GM18508 (cell line): ENCODE measurements around the gene UXS1.

Source experiments
- ATAC-seq: cut with Tn5 transposase; IDR thresholded peaks from one replicate; pipeline ENCODE4 v1.9.1; 2021; ENCODE audit warnings: moderate number of reproducible peaks; ENCODE audit not compliant: insufficient read depth, unreplicated experiment

UXS1 gene

GRCh38 chr2:106189764-106190468, 4.2 kb downstream of the UXS1 start:
- no peak for ATAC-seq

DNA sequence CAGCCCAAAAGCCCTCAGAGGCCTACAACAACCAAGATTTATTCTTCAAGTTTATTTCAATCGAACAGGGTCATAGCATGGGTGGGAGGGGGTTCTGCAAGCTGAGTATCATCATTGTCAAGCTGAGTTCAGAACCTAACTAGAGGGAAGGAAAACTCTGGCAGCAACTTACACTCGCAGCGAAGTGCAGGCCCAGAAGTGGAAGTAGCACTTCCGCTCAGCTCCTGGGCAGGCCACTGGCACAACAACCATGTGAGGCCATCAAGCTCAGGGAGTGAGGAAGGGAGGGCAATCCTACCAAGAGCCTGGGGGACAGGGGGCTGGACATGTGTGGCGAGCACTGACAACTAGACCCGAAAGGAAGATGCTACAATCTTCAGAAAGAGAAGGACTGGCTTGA, 4.8 kb downstream of the UXS1 start:
- no peak for ATAC-seq

DNA sequence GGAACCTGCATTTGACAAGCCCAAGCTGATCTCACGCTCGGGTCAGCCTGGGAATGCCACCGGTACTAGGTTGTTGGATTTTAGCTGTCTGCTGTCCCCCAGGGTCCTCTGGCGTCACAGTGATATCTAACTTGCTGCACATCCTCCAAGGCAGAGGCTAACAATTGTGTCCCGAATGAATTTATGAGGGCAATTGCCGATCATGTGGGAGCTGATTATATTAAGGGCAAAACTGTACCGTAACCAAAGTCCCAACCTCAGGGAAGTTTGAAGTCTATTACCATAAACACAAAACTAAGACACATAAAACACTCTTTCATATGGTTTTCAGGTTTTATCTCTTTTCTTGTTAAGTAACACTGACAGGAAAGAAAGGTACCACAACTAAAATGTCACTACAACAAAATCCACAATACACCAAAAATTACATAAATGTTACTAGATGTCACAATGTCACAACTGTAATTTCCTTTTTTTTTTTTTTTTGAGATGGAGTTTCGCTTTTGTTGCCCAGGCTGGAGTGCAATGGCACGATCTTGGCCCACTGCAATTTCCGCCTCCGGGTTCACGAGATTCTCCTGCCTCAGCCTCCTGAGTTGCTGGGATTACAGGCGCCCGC, 6.7 kb downstream of the UXS1 start:
- no peak for ATAC-seq

- no peak for ATAC-seq
Measured at GRCh38 chr2:106185475-106186184, 8.5 kb downstream of the UXS1 start.

- no peak for ATAC-seq
Measured at GRCh38 chr2:106184857-106185256, 9.2 kb downstream of the UXS1 start.

DNA sequence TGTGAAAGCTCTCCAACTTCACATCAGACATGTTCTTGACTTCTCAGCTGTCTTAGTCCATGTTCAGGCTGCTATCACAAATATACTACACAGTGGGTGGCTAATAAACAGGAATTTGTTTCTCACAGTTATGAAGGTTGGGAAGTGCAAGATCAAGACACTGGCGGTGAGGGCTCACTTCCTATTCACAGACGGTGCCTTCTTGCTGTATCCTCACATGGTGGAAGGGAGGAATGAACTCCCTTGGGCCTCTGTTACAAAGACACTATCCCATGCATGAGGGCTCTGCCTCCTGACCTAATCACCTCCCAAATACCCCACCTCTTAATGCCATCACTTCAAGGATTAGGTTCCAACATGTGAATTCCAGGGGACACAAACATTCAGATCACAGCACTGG, 9.7 kb downstream of the UXS1 start:
- ATAC-seq, result no peak

GRCh38 chr2:106183101-106183696, 10.9 kb downstream of the UXS1 start:
- ATAC-seq, result no peak

- ATAC-seq, result no peak
Measured at GRCh38 chr2:106181064-106181463, 13.0 kb downstream of the UXS1 start.

DNA sequence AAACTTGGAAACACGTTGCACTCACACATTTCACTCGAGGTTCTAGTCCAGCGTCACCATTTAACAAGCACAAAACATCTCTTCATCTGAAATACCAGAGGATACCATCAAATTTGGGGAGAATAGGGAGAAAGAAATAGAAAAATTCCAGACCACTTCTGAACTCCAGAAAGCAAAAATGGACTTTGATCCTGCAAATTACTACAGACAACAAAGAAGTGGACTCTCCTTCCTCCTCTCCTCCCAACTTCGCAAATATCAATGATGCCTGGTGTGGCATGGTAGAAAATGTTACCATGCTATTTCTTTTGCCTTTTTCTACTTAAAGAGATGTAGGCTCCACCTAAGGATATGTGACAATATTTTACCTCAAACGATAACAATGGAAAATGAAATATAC, 13.5 kb downstream of the UXS1 start:
- no peak for ATAC-seq

DNA sequence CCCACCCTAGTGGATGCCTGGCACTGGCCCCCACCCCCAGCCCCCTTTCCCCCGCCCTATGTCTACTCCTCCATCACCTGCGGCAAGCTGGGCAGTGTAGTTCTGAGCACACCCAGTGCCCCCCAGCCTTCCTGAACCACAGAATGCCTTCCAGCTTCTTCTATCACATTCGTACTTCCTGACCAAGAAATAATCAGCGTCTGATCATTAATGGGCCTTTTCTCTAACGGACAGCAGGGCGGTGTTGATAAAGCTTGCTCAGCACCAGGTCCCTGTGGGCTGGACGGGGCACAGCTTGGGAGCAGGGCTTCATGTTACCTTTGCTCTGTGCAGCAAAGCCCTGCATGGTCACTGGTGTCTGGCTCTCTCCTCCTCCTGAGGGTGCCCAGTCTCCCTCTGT, 15.4 kb downstream of the UXS1 start:
- ATAC-seq, result no peak

GRCh38 chr2:106177581-106177980, 16.5 kb downstream of the UXS1 start:
- ATAC-seq, result no peak

GRCh38 chr2:106176446-106177099, 17.5 kb downstream of the UXS1 start:
- ATAC-seq, result no peak

- no peak for ATAC-seq
Measured at GRCh38 chr2:106175086-106175850, 18.8 kb downstream of the UXS1 start.

- ATAC-seq, result no peak
Measured at GRCh38 chr2:106174056-106174455, 20.0 kb downstream of the UXS1 start.

- no peak for ATAC-seq
Measured at GRCh38 chr2:106172649-106173048, 21.5 kb downstream of the UXS1 start.

- no peak for ATAC-seq
Measured at GRCh38 chr2:106168657-106169056, 25.4 kb downstream of the UXS1 start.

- ATAC-seq, result no peak
Measured at GRCh38 chr2:106167067-106167466, 27.0 kb downstream of the UXS1 start.

GRCh38 chr2:106165561-106165960, 28.5 kb downstream of the UXS1 start:
- ATAC-seq, result no peak

DNA sequence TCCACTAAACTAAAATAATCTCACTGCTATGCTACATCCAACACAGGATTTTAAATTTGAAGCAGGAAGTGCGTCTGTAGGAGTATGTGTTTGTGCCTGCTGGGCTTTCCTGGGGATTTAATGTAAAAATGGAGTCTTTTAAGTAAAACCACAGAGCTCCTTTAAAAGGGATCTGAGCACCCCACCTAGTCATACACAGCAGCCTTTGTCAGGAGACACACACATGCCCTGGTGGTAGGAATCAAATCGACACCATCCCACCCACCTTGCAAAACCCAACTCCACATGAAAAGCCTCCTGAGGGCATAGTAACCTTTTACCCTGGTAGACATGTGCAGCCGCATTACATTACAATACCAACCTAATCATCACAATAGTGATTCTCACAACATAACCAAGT, 29.1 kb downstream of the UXS1 start:
- ATAC-seq, result no peak

DNA sequence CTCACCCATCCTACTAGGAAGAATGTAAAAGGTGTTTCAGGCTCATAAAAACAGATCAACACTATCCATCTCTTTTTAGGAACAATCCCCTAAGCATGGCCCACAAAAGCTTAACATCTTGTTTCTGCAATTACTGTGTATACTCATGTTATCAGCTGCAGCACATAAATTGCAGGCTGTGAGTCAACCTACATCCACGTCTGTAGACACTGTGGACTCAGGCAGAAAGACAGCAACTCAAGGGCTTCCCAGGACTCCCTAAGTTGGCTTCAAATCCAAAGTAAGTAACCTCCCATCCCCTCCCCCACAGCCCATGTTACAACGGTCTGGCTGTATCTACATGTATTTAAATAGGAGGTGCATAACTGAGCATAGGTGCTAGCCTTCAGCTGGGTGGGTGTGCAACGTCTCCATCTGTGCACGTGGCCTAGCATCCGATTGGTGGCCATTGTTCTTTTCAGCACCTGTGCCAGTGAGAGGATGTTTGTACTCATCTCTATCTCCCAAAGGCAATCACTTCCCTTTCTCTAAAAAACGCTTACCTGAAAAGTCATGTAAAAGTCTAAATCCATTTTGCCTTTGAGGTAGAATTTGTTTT, 30.1 kb downstream of the UXS1 start:
- no peak for ATAC-seq
